Measurements from ENCODE around the gene CASP9.

DNA sequence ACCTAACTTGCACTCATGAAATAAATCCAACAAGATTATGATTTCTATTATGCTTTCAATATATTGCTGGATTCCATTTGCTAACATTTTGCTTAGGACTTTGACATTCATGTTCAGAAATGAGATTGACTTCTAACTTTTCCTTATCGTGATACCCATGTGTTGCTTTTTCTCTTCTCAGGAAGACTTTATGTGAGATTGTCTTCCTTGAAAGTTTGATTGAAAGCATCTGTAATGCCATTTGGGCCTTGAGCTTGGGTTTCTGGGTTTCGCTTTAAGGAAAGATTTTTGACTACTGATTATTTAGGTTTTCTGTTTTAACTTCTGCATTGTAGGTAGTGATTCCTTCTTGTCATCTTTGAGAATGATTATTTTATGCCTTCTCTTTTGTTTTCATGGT is 33.0 kb upstream of the CASP9 start:
- TF ChIP-seq, protein P1, sequence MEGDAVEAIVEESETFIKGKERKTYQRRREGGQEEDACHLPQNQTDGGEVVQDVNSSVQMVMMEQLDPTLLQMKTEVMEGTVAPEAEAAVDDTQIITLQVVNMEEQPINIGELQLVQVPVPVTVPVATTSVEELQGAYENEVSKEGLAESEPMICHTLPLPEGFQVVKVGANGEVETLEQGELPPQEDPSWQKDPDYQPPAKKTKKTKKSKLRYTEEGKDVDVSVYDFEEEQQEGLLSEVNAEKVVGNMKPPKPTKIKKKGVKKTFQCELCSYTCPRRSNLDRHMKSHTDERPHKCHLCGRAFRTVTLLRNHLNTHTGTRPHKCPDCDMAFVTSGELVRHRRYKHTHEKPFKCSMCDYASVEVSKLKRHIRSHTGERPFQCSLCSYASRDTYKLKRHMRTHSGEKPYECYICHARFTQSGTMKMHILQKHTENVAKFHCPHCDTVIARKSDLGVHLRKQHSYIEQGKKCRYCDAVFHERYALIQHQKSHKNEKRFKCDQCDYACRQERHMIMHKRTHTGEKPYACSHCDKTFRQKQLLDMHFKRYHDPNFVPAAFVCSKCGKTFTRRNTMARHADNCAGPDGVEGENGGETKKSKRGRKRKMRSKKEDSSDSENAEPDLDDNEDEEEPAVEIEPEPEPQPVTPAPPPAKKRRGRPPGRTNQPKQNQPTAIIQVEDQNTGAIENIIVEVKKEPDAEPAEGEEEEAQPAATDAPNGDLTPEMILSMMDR (conservative IDR thresholded peaks at IDR 0.05 in 1 of 2, IDR thresholded peaks at IDR 0.05 in 1 of 2; ENCODE audit: extremely low read depth in 1 of 2, insufficient read depth in 1 of 2, low read depth in 1 of 2, low read length in 2 of 2), result no peak
- TF ChIP-seq EZH2 (IDR thresholded peaks at IDR 0.05; ENCODE audit: borderline replicate concordance, low read length), result no peak

Data from mammary epithelial cell (primary cell).